ENCODE results near the gene LHX1. TPM values are rescaled to one million over a fixed set of nuclear protein-coding genes. Genes with fewer than 3 reads are reported as not detected.

The LHX1 gene
- total and polyA plus RNA-seq, 12 donors, result 0.11 TPM; not detected in 11

DNA sequence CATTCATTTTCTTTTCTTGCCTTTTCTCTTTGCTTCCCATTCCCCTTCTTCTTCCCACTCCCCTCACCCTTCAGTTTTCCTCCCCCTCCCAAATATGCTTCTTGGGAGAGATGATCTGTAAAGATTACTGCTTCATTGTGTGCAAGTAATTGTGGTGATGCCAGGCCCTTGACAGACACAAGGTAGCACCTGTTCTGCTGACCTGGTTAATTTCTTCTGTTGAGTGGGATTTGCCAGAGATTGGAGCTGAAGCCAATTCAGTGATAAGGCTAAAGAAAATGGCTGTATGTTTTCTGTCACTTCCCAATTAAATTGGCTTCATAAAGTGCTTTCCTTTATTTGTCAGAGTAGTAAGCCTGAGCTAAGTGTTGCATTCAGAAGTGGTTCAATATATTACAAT lies 56.0 kb downstream of the LHX1 start:
- DNase-seq (no peak), ATAC-seq (no peak)
- no peak overlapping the region for H3K4me3 ChIP-seq
- H3K9me3 ChIP-seq, result no peaks in the 10 kb centered on the region
- TF ChIP-seq, protein P1, sequence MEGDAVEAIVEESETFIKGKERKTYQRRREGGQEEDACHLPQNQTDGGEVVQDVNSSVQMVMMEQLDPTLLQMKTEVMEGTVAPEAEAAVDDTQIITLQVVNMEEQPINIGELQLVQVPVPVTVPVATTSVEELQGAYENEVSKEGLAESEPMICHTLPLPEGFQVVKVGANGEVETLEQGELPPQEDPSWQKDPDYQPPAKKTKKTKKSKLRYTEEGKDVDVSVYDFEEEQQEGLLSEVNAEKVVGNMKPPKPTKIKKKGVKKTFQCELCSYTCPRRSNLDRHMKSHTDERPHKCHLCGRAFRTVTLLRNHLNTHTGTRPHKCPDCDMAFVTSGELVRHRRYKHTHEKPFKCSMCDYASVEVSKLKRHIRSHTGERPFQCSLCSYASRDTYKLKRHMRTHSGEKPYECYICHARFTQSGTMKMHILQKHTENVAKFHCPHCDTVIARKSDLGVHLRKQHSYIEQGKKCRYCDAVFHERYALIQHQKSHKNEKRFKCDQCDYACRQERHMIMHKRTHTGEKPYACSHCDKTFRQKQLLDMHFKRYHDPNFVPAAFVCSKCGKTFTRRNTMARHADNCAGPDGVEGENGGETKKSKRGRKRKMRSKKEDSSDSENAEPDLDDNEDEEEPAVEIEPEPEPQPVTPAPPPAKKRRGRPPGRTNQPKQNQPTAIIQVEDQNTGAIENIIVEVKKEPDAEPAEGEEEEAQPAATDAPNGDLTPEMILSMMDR (IDR thresholded peaks at IDR 0.05), result no peak
- H3K27ac ChIP-seq, result no peak overlapping the region
- peaks cover 0 to 100% (median 29%) of the 10 kb centered on the region in 9 donors for H3K36me3 ChIP-seq
- intact Hi-C loops (cut with DNase I), result loop anchor here in 1 of 10 donors (2.0 kb wide), 1 partner anchor 58 kb away; no protein-coding TSS in a partner anchor
- H3K27me3 ChIP-seq, result no peaks in the 10 kb centered on the region
- H3K4me1 ChIP-seq, result no peaks in the 10 kb centered on the region

Other genes with a start within 250 kb of the LHX1 start
- gene AATF, start 11.5 kb downstream of the LHX1 start, total RNA-seq, result 10 to 100 TPM; 19.9 to 31.9 (median 26.0) TPM
- 10 to 100 TPM; 23.0 to 35.5 TPM for gene AATF, start 11.5 kb downstream of the LHX1 start, polyA plus RNA-seq

Data from heart right ventricle (tissue), 16 donors.